C4-2B (cell line): ENCODE data around the gene WDR55.

ENCODE experiments used
- H3K27ac ChIP-seq: fragments of 450-650 bp; 2 replicates; pipeline ENCODE4 v1.5.1; 2017
- CTCF ChIP-seq: fragments of 450-650 bp; conservative IDR thresholded peaks from 2 replicates; pipeline ENCODE4 v1.5.1; 2017; ENCODE audit warnings: mild to moderate bottlenecking
- ZFX ChIP-seq: fragments of 450-650 bp; IDR thresholded peaks from 2 replicates; pipeline ENCODE4 v1.6.1; 2017

The WDR55 gene

GRCh38 chr5:140690376-140690932, 25.8 kb downstream of the WDR55 start:
- H3K27ac ChIP-seq: peak overlapping the region; percentile 85
- TF ChIP-seq ZFX: no peak
- no peak for TF ChIP-seq CTCF

GRCh38 chr5:140690941-140691924, 26.5 kb downstream of the WDR55 start, which contains the start of the genes HARS1 and HARS2:
Gene HARS1, minus strand, starts transcription at chr5:140691370. Its CDS starts 66 bp downstream, at chr5:140691304.
Gene HARS2, plus strand, starts transcription at chr5:140691455. Its CDS starts 194 bp downstream, at chr5:140691649.
- H3K27ac ChIP-seq: peak within 1 kb of the TSS; percentile 85
- TF ChIP-seq CTCF (no peak), ZFX (peak; percentile 77)

- no peak overlapping the region for H3K27ac ChIP-seq
- TF ChIP-seq CTCF (no peak), ZFX (no peak)
Measured at GRCh38 chr5:140694276-140694675, 29.6 kb downstream of the WDR55 start.

- TF ChIP-seq ZFX (no peak), CTCF (no peak)
- H3K27ac ChIP-seq: no peak overlapping the region
Measured at GRCh38 chr5:140696891-140697492, 32.3 kb downstream of the WDR55 start.

GRCh38 chr5:140700177-140701144, 35.8 kb downstream of the WDR55 start, which contains the start of gene ZMAT2:
Gene ZMAT2, plus strand, starts transcription at chr5:140700447. Its CDS starts 14 bp downstream, at chr5:140700461.
- H3K27ac ChIP-seq: peak within 1 kb of the TSS; percentile 66

More at GRCh38 chr5:140700177-140701144, 35.8 kb downstream of the WDR55 start, which contains the start of gene ZMAT2:
- TF ChIP-seq ZFX (no peak), CTCF (no peak)
